HG02798 (cell line): Measurements from ENCODE around the gene CHPF.

Source experiments
- ATAC-seq: cut with Tn5 transposase; IDR thresholded peaks from one replicate; pipeline ENCODE4 v1.9.1; 2021; ENCODE audit warnings: mild to moderate bottlenecking; ENCODE audit not compliant: unreplicated experiment, poor library complexity

The CHPF gene

DNA sequence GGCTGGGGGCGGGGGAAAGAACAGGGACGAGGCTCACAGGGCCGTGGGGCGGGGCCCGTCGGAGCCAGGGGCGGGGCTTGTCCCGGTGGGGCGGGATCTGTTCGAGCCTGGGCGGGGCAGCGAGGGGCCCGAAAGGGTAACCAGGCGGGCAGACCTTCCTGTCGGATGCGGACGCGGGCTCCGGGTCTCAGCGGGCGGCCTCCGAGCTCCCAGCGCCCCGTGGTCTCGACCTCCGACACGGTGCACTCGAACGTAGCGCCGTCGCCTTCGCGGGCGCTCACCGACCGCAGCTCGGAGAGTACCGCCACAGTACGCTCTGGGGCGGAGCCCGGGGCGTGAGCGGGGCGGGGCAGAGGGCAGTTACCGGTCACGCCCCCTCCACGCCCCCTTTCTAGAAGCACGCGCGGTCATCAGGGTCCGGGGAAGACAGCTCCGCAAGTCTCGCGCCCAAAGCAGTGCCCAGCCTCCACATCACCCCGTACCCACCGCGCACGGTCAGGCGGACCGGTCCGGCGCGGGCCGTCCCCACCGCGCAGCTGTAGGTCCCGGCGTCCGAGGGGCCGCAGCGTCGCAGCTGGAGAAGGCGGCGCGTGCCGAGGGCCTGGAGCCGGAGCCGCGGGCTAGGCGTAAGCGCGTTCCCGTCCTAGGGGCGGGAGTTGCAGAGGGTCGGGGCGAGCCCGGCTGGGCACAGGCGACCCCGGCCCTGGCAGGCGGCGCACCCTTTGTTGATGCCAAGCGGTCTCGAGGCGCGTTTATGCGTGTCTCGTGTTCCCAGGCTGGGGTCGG is 9.0 kb upstream of the CHPF start:
- ATAC-seq: peak; percentile 93

DNA sequence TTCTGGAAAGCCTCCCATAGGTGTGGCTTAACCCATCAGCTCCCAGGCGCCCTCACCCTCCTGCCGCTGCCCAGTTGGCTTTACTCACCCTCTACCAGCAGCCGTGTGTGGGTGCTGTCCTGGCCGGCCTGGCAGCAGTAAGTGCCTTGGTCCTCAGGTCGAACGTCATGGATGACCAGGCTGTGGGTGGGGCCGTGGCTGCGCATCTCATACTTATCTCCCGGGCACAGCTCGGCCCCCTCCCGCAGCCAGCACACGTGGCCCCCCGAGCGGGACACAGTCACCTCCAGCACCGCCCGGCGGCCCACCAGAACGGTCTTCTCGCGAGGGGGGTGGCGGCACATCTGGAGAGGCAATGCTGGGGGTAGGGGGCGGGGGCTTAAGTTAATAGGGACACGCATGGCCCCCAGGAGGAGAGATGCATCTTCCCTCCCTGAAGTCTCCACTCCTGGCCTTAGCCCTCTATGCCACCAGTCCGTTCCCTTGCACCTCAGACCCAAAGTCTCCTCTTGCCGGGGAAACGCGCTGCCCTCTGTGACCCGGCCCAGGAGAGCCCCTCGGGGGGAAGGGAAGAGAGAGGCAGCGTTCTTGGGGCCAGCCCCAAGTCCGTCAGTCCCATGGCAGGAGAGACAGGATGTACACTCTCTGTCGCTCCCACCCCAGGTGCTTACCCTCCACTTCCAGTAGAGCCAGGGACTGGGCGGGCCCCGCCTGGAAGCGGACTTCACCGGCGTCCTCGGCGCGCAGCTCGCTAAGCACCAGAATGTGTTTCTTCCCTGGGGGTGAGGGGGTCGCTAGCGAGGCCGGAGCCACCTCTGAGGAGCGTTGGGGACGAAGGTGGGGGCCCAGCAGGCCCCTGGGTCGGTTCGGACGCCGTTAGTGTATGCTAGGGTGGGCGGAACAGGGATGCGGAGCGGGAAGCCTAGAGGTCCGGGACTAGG is 8.1 kb upstream of the CHPF start:
- no peak for ATAC-seq

DNA sequence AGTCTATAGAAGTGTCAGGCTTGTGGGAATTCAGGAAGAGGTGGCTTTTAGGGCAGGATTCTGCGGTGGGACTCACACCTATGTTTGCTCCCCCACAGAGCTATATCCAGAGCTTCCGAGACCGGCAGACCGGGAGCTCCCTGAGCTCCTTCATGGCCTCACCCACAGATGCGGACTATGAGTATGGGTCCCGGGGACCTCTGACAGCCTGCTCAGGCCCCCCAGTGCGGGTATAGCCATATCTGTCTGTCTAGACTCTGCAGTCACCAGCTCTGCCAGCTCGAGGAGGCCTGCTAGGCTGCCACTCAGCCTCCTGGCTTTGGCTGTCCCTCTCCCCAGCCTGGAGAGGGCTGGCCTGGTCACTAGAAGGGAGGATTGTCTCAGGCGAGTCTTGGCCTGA is 6.0 kb upstream of the CHPF start:
- ATAC-seq: no peak

DNA sequence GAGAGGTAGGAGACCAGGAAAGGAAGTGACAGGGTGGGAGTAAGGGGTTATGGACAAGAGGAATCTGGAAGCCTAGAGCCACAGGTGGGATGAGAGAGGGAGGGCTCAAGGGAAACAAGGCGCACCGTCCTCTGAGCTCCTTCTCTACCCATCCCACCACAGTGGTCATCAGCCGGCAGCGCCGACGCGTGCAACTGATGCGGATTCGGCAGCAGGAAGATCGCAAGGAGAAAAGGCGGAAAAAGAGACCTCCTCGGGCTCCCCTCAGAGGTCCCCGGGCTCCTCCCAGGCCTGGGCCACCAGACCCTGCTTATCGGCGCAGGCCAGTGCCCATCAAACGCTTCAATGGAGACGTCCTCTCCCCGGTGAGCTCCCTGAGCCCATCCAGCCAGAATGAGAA is 5.4 kb upstream of the CHPF start:
- no peak for ATAC-seq

DNA sequence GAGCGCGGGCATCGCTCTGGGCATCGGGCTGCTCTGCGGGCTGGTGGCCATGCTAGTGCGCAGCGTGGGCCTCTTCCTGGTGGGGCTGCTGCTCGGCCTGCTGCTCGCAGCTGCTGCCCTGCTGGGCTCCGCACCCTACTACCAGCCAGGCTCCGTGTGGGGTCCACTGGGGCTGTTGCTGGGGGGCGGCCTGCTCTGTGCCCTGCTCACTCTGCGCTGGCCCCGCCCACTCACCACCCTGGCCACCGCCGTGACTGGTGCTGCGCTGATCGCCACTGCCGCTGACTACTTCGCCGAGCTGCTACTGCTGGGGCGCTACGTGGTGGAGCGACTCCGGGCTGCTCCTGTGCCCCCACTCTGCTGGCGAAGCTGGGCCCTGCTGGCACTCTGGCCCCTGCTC is 4.0 kb upstream of the CHPF start:
- ATAC-seq: no peak

DNA sequence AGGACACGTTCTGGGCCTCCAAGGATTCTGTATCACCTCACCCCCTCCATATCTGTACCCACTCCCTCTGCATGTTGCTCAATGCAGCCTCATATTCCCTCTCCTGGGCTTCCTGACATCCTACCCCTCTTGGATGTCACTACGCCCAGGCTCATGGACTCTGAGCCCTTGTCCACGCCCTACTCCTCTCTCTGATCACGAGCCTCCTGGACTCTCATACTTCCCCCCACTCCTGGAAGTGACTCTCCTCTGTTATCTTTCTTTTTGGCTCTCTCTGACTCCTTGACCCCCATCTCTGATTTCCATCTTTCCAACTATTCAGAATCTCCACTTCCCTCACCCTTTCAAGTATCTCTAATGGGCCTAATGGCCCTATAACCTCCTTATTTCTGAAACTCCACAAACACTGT is 2.3 kb upstream of the CHPF start:
- ATAC-seq: no peak

DNA sequence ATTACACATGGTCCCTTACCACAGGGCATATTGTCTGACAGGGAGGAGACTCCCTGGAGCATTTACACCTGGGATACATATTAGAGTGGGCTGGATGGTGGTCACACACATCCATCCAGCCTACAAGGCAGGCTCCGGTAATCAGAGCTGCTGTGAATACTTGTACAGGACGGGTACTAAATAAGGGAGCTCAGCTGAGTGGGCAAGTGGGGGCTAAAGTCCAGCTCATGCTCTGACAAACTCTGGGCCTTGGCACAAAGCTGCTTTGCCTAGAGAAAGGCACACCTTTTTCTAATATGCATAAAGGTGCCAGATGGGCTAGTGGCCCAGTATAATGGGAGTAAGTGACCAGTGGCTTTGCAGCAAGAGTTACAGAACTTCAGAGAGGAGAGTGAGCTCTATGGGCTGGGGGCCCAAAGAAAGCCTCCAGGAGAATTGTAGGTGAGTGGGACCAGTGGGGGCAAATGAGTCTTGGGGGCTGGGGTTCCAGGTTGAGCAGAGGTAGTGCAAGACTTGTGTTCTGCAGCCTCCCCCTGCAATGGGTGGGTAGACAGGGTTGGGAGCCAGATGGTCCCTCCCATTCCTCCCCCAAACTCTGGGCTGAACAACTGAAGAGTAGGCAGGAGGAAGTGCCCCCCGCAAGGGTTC is 1.8 kb upstream of the CHPF start:
- no peak for ATAC-seq

DNA sequence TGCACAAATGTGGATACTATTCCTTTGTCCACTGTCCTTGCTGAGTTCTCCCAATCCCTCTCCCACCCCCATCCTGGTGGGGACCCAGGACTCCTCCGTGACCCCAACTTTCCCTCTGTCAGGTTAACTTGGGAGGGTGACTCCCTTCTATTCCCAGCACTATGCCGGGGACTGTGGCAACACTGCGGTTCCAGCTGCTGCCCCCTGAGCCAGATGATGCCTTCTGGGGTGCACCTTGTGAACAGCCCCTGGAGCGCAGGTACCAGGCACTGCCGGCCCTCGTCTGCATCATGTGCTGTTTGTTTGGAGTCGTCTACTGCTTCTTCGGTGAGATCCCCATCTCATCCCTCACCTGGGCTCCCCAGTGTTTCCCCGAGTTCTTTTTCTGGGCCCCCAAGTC is 958 bp upstream of the CHPF start:
- ATAC-seq: no peak

DNA sequence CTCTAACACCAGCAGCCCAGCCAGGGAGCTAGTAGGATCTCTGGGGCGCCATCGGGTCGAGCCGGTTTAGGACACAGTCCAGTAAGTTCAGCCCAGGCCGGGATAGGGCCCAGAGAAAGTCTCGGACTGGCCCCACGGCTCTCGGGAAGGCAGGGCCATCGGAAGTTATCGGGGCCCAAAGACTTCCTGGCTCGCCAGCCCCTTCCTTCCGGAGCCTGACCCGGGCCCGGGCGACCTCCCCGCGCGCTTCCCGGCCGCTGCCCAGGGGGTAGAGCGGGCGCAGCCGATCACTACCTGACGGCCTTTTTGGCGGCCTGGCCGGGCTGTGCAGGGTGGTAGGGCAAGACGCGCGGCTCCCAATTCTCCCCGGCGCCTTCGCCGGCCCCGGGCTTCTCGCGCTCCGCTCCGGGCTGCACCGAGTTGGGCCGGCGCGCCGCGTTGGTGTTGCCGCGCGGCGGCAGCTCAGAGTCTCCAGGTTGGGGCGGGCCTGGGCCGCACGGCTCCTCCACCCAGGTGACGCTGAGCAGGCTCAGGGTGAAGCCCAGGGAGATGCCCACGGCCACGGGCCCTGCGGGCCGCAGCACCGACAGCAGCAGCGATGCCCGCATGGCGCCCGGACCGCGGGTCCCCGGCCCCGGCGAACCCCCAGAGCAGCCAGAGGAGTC is 546 bp downstream of the CHPF start:
- peak; percentile 30 for ATAC-seq

DNA sequence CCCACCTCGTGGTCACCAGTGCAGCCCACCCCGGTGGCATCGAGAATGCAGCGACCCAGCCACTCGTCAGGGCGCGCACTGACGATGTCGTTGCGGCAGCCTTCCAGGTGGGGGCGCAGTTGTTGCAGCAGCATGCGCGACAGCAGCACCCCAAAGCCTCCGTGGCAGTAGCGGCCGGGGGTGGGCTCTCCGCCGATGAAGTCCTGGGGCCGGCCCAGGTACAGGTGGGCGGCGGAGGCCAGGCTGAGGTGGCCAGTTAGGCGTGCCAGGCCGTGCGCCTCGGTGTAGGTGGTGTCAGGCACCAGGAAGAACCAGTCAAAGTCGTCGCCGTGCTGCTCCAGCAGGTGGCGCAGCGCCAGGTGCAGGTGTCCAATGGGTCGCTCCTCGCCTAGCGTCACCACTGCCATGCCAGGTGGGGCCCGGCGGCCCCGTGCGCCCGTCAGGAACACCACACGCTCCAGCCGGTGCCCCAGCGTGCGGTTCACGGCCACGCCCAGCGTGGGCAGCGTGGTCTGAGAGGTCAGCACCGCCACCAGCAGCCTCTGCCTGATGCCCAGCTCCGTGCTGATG is 1.9 kb downstream of the CHPF start:
- ATAC-seq: peak; percentile 52

DNA sequence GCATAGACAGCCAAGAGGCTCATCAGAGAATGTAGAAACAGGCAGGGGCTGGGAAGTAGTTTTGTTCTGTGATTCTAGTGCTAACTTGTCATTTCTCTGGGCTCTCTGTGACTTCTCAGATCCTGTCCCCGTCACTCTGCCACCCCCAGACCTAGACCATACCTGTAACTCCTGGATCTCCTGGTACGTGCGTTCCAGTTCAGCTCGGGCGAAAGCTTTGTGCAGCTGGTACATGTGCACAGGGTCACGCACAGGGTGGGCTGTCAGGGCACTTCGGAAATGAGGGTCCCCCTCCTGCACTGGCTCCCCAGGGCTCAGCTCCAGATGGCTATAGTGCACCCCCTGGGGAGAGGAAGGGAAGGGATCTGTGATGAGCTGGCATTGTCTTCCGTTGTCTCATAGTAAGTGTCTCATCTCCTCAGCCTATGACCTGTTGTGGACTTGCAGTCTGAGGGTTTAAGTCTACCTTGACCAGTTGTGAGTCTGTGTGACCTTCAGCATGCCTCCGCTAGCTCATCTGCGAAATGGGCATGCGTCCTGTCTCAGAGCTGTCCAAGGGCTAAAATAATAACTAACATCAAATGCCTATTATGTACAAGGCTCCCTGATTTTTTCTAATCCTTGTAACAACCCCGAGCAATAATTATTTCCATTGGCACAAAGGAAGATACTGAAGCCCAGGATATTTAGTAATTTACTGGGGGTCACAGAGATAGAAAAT is 2.7 kb downstream of the CHPF start:
- ATAC-seq: no peak

DNA sequence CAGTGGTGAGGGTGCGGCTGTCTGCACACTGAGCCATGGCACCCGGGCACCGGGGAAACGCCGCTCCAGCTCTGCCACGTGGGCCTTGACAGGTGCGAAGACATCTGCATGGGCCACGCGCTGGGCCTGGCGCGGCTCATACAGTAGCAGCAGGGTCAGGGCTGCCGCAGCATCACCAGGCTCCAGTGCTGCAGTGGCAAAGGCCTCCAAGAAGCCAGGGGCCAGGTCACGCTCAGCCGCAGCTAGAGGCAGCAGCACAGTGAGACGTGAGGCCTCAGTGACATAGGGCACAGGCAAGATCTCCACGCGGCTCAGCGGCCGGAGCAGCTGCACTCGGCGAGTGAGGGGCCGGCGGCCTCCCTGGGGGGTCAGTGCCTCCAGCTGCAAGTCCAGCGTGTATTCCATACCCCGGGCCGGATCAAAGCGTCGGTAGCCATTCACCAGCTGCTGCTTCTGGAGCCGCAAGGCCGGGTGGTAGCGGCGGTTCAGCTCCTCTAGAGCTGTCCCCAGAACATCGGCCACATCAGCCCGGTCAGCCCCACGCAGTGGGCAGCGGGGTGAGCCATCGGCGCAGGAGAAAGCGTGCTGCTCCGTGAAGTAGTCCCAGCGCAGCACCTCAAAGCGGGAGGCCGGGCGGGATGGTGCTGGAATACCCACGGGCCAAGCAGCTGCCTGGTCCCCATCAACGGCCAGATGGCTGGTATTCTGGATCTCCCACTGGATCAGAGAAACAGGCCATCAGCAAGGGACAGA is 3.5 kb downstream of the CHPF start:
- ATAC-seq: no peak

DNA sequence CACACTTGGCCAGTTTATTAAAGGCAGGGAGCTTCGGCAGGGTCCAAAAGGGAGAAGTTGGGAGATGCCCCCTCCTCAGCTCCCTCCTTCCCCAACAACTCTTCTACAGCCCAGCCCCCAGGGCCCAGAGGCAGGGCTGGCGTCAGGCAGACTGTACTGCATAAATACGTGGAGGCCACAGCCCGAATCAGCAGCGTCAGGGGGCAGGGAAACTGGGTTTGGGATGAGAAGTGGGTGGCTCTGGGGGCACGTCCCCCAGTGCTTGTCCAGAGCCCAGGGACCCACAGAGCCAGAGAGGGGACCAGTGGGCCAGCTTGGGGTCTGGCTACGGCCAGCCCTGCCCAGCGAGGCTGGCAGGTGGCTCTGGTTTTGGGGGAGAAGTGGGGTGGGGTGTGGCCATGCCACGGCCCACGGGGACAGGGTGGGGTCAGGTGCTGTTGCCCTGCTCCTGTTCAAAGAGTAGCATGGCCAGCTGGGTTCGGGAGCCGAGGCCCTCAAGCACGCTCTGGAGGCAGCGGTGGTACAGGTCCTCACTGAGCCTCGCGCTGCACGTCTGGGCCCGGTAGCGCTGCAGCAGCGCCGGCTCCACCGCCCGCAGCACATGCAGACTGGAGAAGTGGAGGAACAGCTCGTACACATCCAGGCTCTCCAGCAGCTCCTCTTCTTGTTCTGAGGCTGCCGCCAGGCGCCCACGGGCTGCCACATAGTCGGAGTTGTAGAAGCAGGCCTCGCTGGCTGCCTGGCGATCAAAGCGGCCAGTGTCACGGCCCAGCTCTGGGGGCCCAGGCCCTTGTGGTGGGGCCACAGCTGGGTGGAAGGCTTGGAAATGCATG is 4.4 kb downstream of the CHPF start:
- no peak for ATAC-seq

DNA sequence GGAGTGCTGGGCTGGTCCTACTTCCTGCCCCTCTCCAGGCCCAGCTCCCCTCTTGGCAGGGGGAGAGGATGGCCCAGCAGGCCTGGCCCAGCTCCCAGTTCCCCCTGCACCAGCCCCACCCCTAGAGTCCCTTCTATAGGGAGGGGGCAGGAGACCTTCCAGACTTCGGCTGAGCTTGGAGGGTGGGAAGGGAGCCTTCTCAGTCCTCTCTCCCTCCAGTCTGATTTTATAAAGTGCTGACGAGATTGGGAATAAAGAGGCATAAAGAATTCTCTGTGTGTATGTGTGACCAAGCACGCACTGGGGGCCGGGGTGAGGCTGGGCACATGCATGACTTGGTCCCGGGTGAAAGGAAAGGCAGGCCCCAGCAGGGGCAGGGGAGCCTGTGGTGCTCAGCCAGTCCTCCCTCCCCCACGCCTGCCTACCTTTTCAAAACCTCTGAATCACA is 5.1 kb downstream of the CHPF start:
- no peak for ATAC-seq

DNA sequence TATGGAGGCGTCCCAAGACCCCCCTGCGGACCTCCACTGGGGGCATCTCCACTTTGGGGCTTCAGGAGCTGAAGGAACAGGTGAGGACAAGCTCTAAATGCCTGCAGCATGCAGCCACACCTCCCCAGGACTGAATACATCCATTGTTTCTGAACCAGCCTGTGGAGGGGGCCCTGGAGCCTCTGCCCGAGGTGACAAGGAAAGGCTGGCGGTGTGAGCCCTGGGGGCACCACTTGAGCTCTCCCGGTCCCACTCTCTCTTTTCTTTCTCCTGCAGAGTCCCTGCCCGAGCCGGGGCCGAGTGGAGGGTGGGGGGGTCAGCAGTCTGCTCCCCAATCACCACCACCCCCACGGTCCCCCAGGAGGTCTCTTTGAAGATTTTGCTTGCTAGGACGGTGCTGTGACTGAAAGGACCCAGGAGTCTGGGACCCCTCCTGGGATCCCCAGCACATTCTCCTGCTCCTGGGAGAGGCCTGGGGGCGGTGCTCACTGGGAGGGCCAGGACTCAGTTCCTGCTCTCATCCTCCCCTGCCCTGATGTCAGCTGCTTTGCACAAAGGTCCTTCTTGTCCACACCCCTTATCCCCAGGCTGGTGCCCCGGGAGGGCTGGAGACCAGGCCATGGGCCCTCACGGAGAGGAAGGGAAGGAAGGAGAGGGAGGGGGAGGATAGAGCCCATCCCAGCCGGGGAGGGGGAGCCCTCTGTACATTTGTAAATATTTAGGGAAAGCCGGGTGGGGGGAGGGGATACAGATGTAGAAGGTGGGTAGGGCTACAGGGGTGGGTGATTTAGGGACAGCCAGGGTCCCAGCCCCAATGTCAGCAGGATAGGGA is 5.7 kb downstream of the CHPF start:
- ATAC-seq: no peak

DNA sequence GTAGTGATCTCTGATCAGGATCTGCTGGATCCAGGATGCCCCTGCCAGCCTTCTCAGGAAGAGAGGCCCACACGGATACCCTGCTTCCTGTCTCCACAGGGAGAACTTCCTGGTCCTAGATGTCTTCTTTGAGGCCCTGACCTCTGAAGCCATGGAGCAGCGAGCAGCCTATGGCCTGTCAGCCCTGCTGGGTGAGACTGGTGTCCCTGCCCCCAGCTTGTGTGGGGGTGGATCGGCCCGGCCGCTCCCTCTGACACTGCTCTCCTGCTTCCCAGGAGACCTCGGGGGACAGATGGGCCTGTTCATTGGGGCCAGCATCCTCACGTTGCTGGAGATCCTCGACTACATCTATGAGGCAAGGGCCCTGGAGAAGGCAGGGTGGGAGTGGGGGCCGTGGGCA is 6.6 kb downstream of the CHPF start:
- no peak for ATAC-seq

DNA sequence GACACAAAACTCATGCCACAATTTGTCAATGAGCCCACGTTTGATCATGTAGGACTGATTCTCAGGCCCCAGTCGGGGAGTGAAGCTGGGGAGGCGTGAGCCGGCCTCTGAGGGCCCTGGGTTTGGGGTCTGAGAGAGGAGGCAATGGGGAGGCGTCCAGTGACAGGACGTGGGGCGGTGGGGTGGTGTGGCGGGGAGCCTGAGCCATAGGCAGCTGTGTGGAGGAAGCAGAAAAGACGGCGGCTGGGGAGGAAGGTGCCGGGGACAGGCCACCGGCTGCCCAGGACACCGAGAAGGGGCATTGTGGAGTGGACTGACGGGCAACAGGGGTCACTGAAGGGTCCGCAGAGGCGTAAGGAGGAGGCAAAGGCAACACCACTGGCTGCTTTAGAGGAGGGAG is 7.2 kb downstream of the CHPF start:
- no peak for ATAC-seq
